ENCODE data around the gene DPP3.
"Not testable (repeated sequence)": the region's sequence is repeated elsewhere in the genome, so short reads cannot be mapped to it uniquely, and the experiment has no call there.

DPP3 gene

GRCh38 chr11:66480117-66480938 is at the start of gene DPP3:
TSS of gene DPP3 (plus strand) at chr11:66480434. CDS start at chr11:66482201, 1,767 bp downstream.
- peak; percentile 97 for DNase-seq

GRCh38 chr11:66431287-66431686 is 48.9 kb upstream of the DPP3 start:
- DNase-seq: not testable (repeated sequence)

- DNase-seq: not testable (repeated sequence)
These were observed 48.3 kb upstream of the DPP3 start for GRCh38 chr11:66431871-66432329.

GRCh38 chr11:66432597-66432996 is 47.6 kb upstream of the DPP3 start:
- DNase-seq: no peak

- DNase-seq: no peak
These were observed 42.2 kb upstream of the DPP3 start for GRCh38 chr11:66437979-66438503.

GRCh38 chr11:66438504-66439466 is 41.4 kb upstream of the DPP3 start, which contains the start of gene MRPL11:
TSS of gene MRPL11 (minus strand) at chr11:66438848. CDS start at chr11:66438754, 94 bp downstream.
- peak; percentile 95 for DNase-seq

- DNase-seq: not testable (repeated sequence)
These were observed 39.9 kb upstream of the DPP3 start for GRCh38 chr11:66440101-66440939.

GRCh38 chr11:66440940-66441282 is 39.3 kb upstream of the DPP3 start:
- DNase-seq: not testable (repeated sequence)

- no peak for DNase-seq
These were observed 36.6 kb upstream of the DPP3 start for GRCh38 chr11:66443602-66444001.

GRCh38 chr11:66447012-66447411 is 33.2 kb upstream of the DPP3 start:
- no peak for DNase-seq

- no peak for DNase-seq
These were observed 31.7 kb upstream of the DPP3 start for GRCh38 chr11:66448523-66448922.

GRCh38 chr11:66450560-66450959 is 29.7 kb upstream of the DPP3 start:
- no peak for DNase-seq

- DNase-seq: no peak
These were observed 28.6 kb upstream of the DPP3 start for GRCh38 chr11:66451663-66452062.

GRCh38 chr11:66454247-66454646 is 26.0 kb upstream of the DPP3 start:
- no peak for DNase-seq

- DNase-seq: no peak
These were observed 25.4 kb upstream of the DPP3 start for GRCh38 chr11:66454828-66455227.

- no peak for DNase-seq
These were observed 22.4 kb upstream of the DPP3 start for GRCh38 chr11:66457826-66458225.

- no peak for DNase-seq
These were observed 21.0 kb upstream of the DPP3 start for GRCh38 chr11:66459138-66459778.

- no peak for DNase-seq
These were observed 18.2 kb upstream of the DPP3 start for GRCh38 chr11:66462010-66462409.

- no peak for DNase-seq
These were observed 17.3 kb upstream of the DPP3 start for GRCh38 chr11:66462911-66463310.

GRCh38 chr11:66464116-66464515 is 16.1 kb upstream of the DPP3 start:
- not testable (repeated sequence) for DNase-seq

GRCh38 chr11:66464916-66465315 is 15.3 kb upstream of the DPP3 start:
- no peak for DNase-seq

All from activated CD8-positive, alpha-beta memory T cell treated with anti-CD3 and anti-CD28 coated beads for 24 hours (primary cell).